GM12875 (cell line): ENCODE measurements around the gene ZNF664.

Source experiments
- H3K4me3 ChIP-seq: one replicate; pipeline ENCODE4 v1.5.1; 2011; ENCODE audit warnings: low read depth, low read length, control low read depth
- CTCF ChIP-seq: IDR thresholded peaks from 2 replicates; pipeline ENCODE4 v1.5.1; 2011; ENCODE audit warnings: low read depth, mild to moderate bottlenecking, control low read depth, inconsistent platforms, low read length, moderate library complexity, borderline replicate concordance; ENCODE audit not compliant: insufficient read depth

Gene ZNF664

GRCh38 chr12:123971770-123972456 is 1.1 kb upstream of the ZNF664 start:
- H3K4me3 ChIP-seq, result peak overlapping the region; percentile 71
- TF ChIP-seq CTCF, result no peak

- TF ChIP-seq CTCF, result no peak
- H3K4me3 ChIP-seq, result peak overlapping the region; percentile 84
Measured at GRCh38 chr12:123973552-123974341, 732 bp downstream of the ZNF664 start.

GRCh38 chr12:123976227-123976826 is 3.3 kb downstream of the ZNF664 start:
- no peak for TF ChIP-seq CTCF
- no peak overlapping the region for H3K4me3 ChIP-seq

GRCh38 chr12:123979566-123979965 is 6.6 kb downstream of the ZNF664 start:
- H3K4me3 ChIP-seq, result no peak overlapping the region
- no peak for TF ChIP-seq CTCF

GRCh38 chr12:123982269-123982668 is 9.3 kb downstream of the ZNF664 start:
- no peak overlapping the region for H3K4me3 ChIP-seq
- TF ChIP-seq CTCF, result no peak

- no peak overlapping the region for H3K4me3 ChIP-seq
- TF ChIP-seq CTCF, result peak; percentile 65
Measured at GRCh38 chr12:123983822-123984485, 10.9 kb downstream of the ZNF664 start.

- H3K4me3 ChIP-seq, result no peak overlapping the region
- no peak for TF ChIP-seq CTCF
Measured at GRCh38 chr12:123984903-123985302, 11.9 kb downstream of the ZNF664 start.
